Stimulated activated CD8-positive, alpha-beta memory T cell treated with anti-CD3 and anti-CD28 coated beads, Interleukin-7, amount 100 ng/mL, for 48 hours (primary cell): ENCODE data around the gene CNTLN.
A peak's percentile ranks its signal among the peaks of the same experiment; 100 is the strongest.
"Not testable (repeated sequence)": the region's sequence is repeated elsewhere in the genome, so short reads cannot be mapped to it uniquely, and the experiment has no call there.

ENCODE experiments used
- DNase-seq, 2 donors: peaks; one replicate each; pipeline ENCODE4 v3.0.0-alpha.2; 2020; ENCODE audit warnings: low read depth in 1 of 2; ENCODE audit errors: extremely low read depth in 1 of 2

The CNTLN gene

GRCh38 chr9:17490110-17490509 is 355.3 kb downstream of the CNTLN start:
- no peak for DNase-seq

- no peak for DNase-seq
Measured at GRCh38 chr9:17491780-17492179, 356.9 kb downstream of the CNTLN start.

DNA sequence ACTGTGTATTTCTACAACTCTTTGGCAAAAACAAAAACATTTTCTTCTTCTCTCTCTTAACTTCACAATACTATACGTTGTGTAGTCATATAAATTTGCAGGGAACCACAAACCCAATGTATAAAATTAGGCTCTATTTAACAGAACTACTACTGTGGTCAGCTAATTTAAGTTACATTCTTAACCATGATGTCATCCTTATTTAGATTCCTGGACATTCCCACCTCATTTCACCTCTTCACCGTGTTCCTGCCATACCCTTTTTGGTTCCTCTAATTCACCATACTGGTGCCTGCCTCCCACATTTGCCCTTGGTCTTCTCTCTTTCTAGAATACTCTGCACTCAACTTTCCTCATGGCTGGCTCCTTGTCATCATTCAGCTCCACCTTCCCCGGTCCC is 368.4 kb downstream of the CNTLN start:
- no peak for DNase-seq

- no peak for DNase-seq
Measured at GRCh38 chr9:17509151-17509550, 374.3 kb downstream of the CNTLN start.

GRCh38 chr9:17509701-17510100 is 374.9 kb downstream of the CNTLN start:
- no peak for DNase-seq

- DNase-seq = no peak
Measured at GRCh38 chr9:17519761-17520160, 384.9 kb downstream of the CNTLN start.

DNA sequence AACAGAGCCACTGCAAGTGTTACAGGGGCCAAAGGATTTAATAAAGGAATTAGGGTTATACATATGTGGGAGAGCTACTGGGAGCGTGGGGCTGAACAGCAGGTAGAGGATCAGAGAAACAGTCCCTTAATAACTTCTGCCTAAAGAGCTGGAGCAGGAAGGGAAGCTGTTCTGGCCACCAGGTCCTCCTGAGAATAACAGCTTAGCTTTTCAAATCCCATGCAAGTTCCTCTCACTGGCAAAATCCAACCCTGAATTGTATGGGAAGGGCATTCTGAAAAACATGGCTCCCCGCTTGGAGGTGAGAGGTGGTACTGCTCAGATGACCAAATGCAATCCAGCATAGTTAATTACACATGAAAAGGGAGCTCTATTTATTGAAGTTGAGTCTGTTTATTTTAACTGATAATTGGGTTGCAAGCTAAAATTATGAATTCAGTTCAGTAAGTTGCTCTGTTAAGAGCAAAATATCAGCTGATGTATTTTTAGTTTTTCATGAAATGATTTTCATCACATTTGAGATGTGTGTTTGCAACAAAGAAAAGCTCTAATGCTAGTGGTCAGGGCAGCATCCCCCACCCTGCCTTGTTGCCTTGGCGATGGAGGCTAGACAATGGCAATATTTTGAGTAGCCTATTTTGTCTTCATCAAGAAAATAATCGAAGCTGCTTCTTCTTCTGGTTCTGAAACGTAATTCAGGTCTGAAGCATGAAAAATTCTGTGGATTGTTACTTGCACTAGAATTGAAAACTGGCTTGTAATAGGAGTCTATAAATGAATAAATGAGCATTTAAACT is 385.6 kb downstream of the CNTLN start:
- DNase-seq = no peak

DNA sequence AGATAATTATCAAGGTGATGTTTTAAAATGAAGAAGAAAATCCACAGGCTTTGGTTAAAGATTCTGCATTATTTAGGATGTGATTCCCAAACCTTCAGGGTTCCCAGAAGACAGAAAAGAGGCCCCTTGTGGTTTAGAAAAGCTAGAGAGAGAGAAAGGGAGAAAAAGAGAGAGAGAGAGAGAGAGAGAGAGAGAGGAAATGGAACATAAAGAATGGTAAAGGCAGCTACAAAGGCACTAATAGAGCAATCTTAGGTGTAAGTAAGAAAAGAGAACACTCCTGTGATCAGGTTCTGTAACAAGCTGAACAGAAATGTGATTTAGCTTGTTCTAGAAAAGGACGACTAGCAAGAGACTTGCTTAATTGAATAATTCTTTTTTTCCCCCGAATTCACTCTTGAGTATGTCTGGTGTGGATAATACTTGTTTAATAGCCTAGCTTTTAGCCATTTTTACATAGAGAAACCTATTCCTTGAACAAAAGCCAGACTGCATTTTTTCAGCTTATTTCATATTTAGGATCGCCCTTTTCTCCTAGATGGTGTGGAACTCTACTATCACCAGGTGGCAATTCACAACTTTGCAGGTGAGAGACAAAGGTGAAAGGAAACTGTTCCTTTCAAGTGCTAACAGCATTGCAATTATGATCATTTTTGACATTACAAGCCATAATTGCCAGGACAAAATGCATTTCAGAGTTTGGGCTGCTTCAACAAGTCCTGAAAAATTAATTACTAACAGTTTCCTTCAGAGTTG is 386.4 kb downstream of the CNTLN start:
- no peak for DNase-seq

- not testable (repeated sequence) for DNase-seq
Measured at GRCh38 chr9:17526726-17527125, 391.9 kb downstream of the CNTLN start.

DNA sequence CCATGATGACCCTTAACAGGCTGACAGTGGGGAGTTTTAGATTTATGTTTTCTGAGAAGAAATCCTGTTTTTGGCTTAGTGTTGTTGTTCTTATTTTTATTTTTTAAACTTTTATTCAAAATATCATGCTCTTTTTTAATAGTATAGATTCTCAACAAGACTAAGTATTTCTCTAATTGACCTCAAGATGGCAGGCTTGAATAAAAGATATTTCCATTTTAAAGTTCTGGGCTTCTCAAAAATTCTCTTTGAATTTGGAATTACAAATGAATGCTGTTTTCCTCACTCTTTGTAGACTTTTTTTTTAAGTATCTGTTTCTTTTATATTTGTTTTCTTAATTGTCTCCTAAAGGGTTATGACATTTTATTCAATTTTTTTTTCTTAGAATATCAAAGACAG is 394.0 kb downstream of the CNTLN start:
- DNase-seq = no peak

DNA sequence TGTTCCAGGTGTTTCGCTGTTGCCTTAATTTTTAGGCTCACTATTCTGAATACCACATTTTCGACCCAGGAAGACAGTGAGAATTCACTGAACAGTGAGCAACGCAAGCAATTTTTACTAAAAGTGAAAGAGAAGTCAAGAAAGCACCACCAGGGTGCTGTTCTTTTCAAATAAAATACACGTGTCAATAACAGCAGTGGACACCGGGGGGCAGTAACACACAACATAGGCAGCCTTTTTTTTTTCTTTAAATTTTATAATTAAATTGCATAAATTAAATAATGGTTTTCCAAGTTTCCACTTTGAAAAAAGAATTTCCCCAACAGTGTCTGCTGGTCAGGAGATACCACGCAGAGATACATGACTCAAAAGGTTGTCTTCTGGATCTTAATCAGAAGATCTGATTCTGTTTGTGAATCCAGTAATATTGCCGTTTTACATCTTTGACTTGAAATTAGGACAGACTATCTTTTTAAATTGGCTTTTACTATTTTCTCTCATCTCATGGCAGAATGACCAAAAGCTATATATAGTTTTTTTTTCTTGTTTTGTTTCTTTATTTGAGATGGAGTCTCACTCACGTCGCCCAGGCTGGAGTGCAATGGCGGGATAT is 396.9 kb downstream of the CNTLN start:
- DNase-seq = peak in 1 of 2 donors; percentile 1

DNA sequence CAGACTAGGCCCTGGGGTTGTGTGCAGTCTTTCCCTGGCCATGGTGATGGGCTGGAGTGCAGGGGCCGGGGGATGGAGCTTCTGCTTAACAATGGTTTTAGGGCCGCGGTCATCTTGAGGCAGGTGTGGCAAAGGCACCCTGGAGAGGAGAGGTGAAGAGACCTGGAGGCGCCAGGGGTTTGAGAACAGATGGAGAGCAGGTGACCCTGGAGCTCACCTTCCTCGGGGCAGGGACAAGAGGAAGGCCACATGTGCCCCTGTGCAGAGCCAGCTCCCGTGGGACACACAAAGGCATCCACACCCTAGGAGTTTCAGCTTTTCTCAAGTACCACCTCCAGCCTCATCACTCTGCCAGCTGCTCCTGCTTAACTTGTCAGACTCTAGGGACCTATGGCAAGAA is 397.6 kb downstream of the CNTLN start:
- no peak for DNase-seq

- DNase-seq = no peak
Measured at GRCh38 chr9:17535176-17535575, 400.3 kb downstream of the CNTLN start.

GRCh38 chr9:17536027-17536426 is 401.2 kb downstream of the CNTLN start:
- DNase-seq = no peak

DNA sequence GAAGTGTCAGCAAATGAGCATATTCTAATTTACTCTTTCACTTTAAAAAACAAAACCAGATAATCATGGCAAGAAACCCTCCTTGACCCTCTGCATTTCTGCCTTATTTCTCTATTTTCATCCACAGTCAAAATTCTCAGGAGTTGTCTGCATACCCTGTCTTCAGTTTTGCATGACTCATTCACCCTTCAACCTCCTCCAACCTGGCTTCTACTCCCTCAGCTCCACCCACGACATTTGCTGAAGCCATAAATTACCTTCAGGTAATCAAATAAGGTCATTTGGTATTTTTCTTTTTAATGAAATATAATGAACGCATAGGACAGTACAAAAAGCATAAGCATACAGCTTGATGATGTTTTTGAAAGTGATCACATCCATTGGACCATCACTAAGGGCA is 416.2 kb downstream of the CNTLN start:
- DNase-seq = no peak
